ENCODE data around the gene AKAP8L.

GRCh38 chr19:15412832-15413231, 6.0 kb downstream of the AKAP8L start:
- no peak for TF ChIP-seq EZH2phosphoT487 (IDR thresholded peaks at IDR 0.05; ENCODE audit: borderline replicate concordance)
- TF ChIP-seq POLR2AphosphoS5 (IDR thresholded peaks at IDR 0.05; ENCODE audit: low read depth, low read length), result no peak
- no peak for TF ChIP-seq CTCF (IDR thresholded peaks at IDR 0.05 in 2 of 3, conservative IDR thresholded peaks at IDR 0.05 in 1 of 3; ENCODE audit: borderline replicate concordance in 1 of 3, insufficient read depth in 1 of 3, low read depth in 2 of 3, low read length in 2 of 3)
- no peak for TF ChIP-seq MAX (IDR thresholded peaks at IDR 0.05)
- TF ChIP-seq EZH2 (IDR thresholded peaks at IDR 0.05), result no peak
- TF ChIP-seq EGR1 (IDR thresholded peaks at IDR 0.05; ENCODE audit: low read depth), result no peak
- TF ChIP-seq SP1 (IDR thresholded peaks at IDR 0.05; ENCODE audit: low read depth), result no peak
- TF ChIP-seq POLR2A (IDR thresholded peaks at IDR 0.05; ENCODE audit: borderline replicate concordance, extremely low read depth, insufficient read depth, insufficient read length), result no peak
- no peak for TF ChIP-seq ZNF274 (IDR thresholded peaks at IDR 0.05; ENCODE audit: low read depth, low read length)
- no peak for TF ChIP-seq ZFX (IDR thresholded peaks at IDR 0.05)
- no peak for TF ChIP-seq REST (IDR thresholded peaks at IDR 0.05; ENCODE audit: low read depth)
- TF ChIP-seq JUND (IDR thresholded peaks at IDR 0.05), result no peak
- no peak for TF ChIP-seq FOSL1 (IDR thresholded peaks at IDR 0.05; ENCODE audit: low read depth)
- TF ChIP-seq YY1 (IDR thresholded peaks at IDR 0.05; ENCODE audit: extremely low read depth, insufficient replicate concordance, low read depth, low read length), result no peak

Data from HCT116 (cell line).